HG03135 (cell line): ENCODE results near the gene COLEC12.
"Not testable (repeated sequence)": the region's sequence is repeated elsewhere in the genome, so short reads cannot be mapped to it uniquely, and the experiment has no call there.

Source experiments
- ATAC-seq: cut with Tn5 transposase; IDR thresholded peaks from one replicate; pipeline ENCODE4 v1.9.1; 2021; ENCODE audit warnings: mild to moderate bottlenecking, moderate library complexity; ENCODE audit not compliant: unreplicated experiment

Gene COLEC12

GRCh38 chr18:415617-416612, 84.6 kb downstream of the COLEC12 start:
- no peak for ATAC-seq

- ATAC-seq = no peak
Measured at GRCh38 chr18:415047-415446, 85.5 kb downstream of the COLEC12 start.

GRCh38 chr18:413233-413632, 87.3 kb downstream of the COLEC12 start:
- ATAC-seq = no peak

GRCh38 chr18:410047-410455, 90.5 kb downstream of the COLEC12 start:
- no peak for ATAC-seq

GRCh38 chr18:408367-408766, 92.1 kb downstream of the COLEC12 start:
- no peak for ATAC-seq

- ATAC-seq = no peak
Measured at GRCh38 chr18:407626-408224, 92.8 kb downstream of the COLEC12 start.

- no peak for ATAC-seq
Measured at GRCh38 chr18:407191-407590, 93.3 kb downstream of the COLEC12 start.

GRCh38 chr18:406677-407076, 93.8 kb downstream of the COLEC12 start:
- ATAC-seq = no peak

- not testable (repeated sequence) for ATAC-seq
Measured at GRCh38 chr18:405006-405405, 95.5 kb downstream of the COLEC12 start.

- ATAC-seq = no peak
Measured at GRCh38 chr18:404061-404636, 96.4 kb downstream of the COLEC12 start.

- no peak for ATAC-seq
Measured at GRCh38 chr18:402129-402528, 98.4 kb downstream of the COLEC12 start.

- ATAC-seq = no peak
Measured at GRCh38 chr18:400456-400855, 100.0 kb downstream of the COLEC12 start.

GRCh38 chr18:399631-400135, 100.8 kb downstream of the COLEC12 start:
- no peak for ATAC-seq

- no peak for ATAC-seq
Measured at GRCh38 chr18:398935-399630, 101.4 kb downstream of the COLEC12 start.

GRCh38 chr18:396556-396955, 103.9 kb downstream of the COLEC12 start:
- no peak for ATAC-seq

- ATAC-seq = no peak
Measured at GRCh38 chr18:396251-396555, 104.3 kb downstream of the COLEC12 start.

- ATAC-seq = no peak
Measured at GRCh38 chr18:395456-396250, 104.8 kb downstream of the COLEC12 start.

- ATAC-seq = no peak
Measured at GRCh38 chr18:394987-395362, 105.5 kb downstream of the COLEC12 start.

- no peak for ATAC-seq
Measured at GRCh38 chr18:394262-394986, 106.1 kb downstream of the COLEC12 start.

GRCh38 chr18:393574-393957, 106.9 kb downstream of the COLEC12 start:
- ATAC-seq = no peak
